ENCODE results near the gene PRKCB.
"Not testable (repeated sequence)": the region's sequence is repeated elsewhere in the genome, so short reads cannot be mapped to it uniquely, and the experiment has no call there.

GRCh38 chr16:24014955-24015354, 179.2 kb downstream of the PRKCB start:
- not testable (repeated sequence) for TF ChIP-seq CTCF, POLR2A (IDR thresholded peaks at IDR 0.05)
